Astrocyte (in vitro differentiated cells and primary cell): Measurements from ENCODE around the gene KDF1. TPM values are rescaled to one million over a fixed set of nuclear protein-coding genes. Genes with fewer than 3 reads are reported as not detected.

Experiments used
- DNase-seq: peaks from one replicate; pipeline ENCODE4 v3.0.0-alpha.2; 2010; ENCODE audit warnings: low read depth
- FAIRE-seq: peaks from 2 replicates; lab custom pipeline; 2011; peaks lifted over from hg19 to GRCh38; lab: Jason Lieb, UNC
- H2AFZ ChIP-seq: 2 replicates; pipeline ENCODE4 v1.6.0; 2012; ENCODE audit warnings: low read depth, low read length, inconsistent platforms
- H3K27ac ChIP-seq: 2 replicates; pipeline ENCODE4 v1.5.1; 2011; ENCODE audit warnings: low read depth, low read length, inconsistent platforms
- H3K27me3 ChIP-seq: 2 replicates; pipeline ENCODE4 v1.6.0; 2011; ENCODE audit warnings: low read length, inconsistent platforms; ENCODE audit not compliant: insufficient read depth
- H3K36me3 ChIP-seq: 2 replicates; pipeline ENCODE4 v1.5.1; 2011; ENCODE audit warnings: low read length, inconsistent platforms; ENCODE audit not compliant: insufficient read depth
- H3K4me1 ChIP-seq: 2 replicates; pipeline ENCODE4 v1.5.1; 2011; ENCODE audit warnings: low read length, inconsistent platforms; ENCODE audit not compliant: insufficient read depth
- H3K4me2 ChIP-seq: 2 replicates; pipeline ENCODE4 v1.6.0; 2012; ENCODE audit warnings: low read length, inconsistent platforms
- H3K4me3 ChIP-seq: 2 replicates; pipeline ENCODE4 v1.5.1; 2011; ENCODE audit warnings: low read depth, mild to moderate bottlenecking, low read length, inconsistent platforms; ENCODE audit not compliant: insufficient read depth
- H3K79me2 ChIP-seq: 2 replicates; pipeline ENCODE4 v1.6.0; 2012; ENCODE audit warnings: mild to moderate bottlenecking, low read length, inconsistent platforms; ENCODE audit not compliant: insufficient read depth
- H3K9ac ChIP-seq: 2 replicates; pipeline ENCODE4 v1.6.0; 2012; ENCODE audit warnings: mild to moderate bottlenecking, low read length, inconsistent platforms
- H3K9me3 ChIP-seq: 2 replicates; pipeline ENCODE4 v1.5.1; 2012; ENCODE audit warnings: low read depth, mild to moderate bottlenecking, low read length, inconsistent platforms; ENCODE audit not compliant: insufficient read depth
- H4K20me1 ChIP-seq: 2 replicates; pipeline ENCODE4 v1.6.0; 2012; ENCODE audit warnings: low read length, inconsistent platforms; ENCODE audit not compliant: insufficient read depth
- H3K27ac Mint-ChIP-seq: one replicate; pipeline ENCODE4 v1.8.0; 2021; ENCODE audit warnings: mild to moderate bottlenecking, mixed read lengths; ENCODE audit not compliant: unreplicated experiment
- H3K27me3 Mint-ChIP-seq: one replicate; pipeline ENCODE4 v1.8.0; 2021; ENCODE audit warnings: low read depth, mixed read lengths; ENCODE audit not compliant: unreplicated experiment
- H3K36me3 Mint-ChIP-seq: one replicate; pipeline ENCODE4 v1.8.0; 2021; ENCODE audit warnings: low read depth, mixed read lengths; ENCODE audit not compliant: unreplicated experiment
- H3K4me1 Mint-ChIP-seq: one replicate; pipeline ENCODE4 v1.8.0; 2021; ENCODE audit warnings: low read depth, mixed read lengths; ENCODE audit not compliant: unreplicated experiment
- H3K4me3 Mint-ChIP-seq: one replicate; pipeline ENCODE4 v1.8.0; 2021; ENCODE audit warnings: mild to moderate bottlenecking, moderate library complexity, mixed read lengths; ENCODE audit not compliant: unreplicated experiment
- H3K9me3 Mint-ChIP-seq: one replicate; pipeline ENCODE4 v1.8.0; 2021; ENCODE audit warnings: mild to moderate bottlenecking, mixed read lengths; ENCODE audit not compliant: unreplicated experiment
- EZH2 ChIP-seq: IDR thresholded peaks from 2 replicates; pipeline ENCODE4 v1.6.1; 2012; ENCODE audit warnings: mild to moderate bottlenecking, low read length, inconsistent platforms; ENCODE audit not compliant: insufficient read depth
- total RNA-seq: library from RNA; stranded (reverse); gene quantifications from 2 replicates; pipeline ENCODE4 v1.2.1, GENCODE V29; 2021
- TF ChIP-seq, protein P1 (sequence below): IDR thresholded peaks from 2 replicates; pipeline ENCODE4 v1.5.1; 2011; ENCODE audit warnings: low read depth, mild to moderate bottlenecking, inconsistent platforms, low read length, moderate library complexity; ENCODE audit not compliant: insufficient read depth

Gene KDF1
- total RNA-seq, 1 donor from 2014 or later, result 0.54 TPM

DNA sequence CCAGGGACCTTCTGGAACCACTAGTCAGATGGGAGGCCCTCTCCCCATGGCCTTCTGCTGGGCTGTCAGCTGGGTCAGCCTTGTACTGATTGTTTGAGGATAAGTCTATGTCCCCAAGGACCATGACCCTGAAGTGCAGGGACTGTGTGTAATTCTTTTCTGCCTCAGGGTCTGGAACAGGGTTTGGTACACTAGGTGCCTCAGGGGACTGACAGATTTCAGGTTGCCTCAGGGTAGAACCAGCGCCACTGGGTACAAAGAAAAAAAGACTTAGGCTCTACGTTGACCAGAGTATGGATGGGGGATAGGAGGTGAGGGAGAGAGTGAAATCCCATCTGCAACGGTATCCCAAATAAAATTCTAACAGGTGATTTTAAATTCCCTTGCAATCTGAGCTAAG is 3.0 kb downstream of the KDF1 start:
- H3K4me1 ChIP-seq, result peaks cover 5% of the 10 kb centered on the region
- Mint-ChIP-seq H3K36me3 (peaks cover 11% of the 10 kb centered on the region), H3K4me1 (no peaks in the 10 kb centered on the region), H3K4me3 (no peak overlapping the region), H3K9me3 (peaks cover 5% of the 10 kb centered on the region), H3K27ac (no peak overlapping the region), H3K27me3 (peaks cover 20% of the 10 kb centered on the region)
- TF ChIP-seq, protein P1, sequence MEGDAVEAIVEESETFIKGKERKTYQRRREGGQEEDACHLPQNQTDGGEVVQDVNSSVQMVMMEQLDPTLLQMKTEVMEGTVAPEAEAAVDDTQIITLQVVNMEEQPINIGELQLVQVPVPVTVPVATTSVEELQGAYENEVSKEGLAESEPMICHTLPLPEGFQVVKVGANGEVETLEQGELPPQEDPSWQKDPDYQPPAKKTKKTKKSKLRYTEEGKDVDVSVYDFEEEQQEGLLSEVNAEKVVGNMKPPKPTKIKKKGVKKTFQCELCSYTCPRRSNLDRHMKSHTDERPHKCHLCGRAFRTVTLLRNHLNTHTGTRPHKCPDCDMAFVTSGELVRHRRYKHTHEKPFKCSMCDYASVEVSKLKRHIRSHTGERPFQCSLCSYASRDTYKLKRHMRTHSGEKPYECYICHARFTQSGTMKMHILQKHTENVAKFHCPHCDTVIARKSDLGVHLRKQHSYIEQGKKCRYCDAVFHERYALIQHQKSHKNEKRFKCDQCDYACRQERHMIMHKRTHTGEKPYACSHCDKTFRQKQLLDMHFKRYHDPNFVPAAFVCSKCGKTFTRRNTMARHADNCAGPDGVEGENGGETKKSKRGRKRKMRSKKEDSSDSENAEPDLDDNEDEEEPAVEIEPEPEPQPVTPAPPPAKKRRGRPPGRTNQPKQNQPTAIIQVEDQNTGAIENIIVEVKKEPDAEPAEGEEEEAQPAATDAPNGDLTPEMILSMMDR, result no peak
- no peak for TF ChIP-seq EZH2
- FAIRE-seq (no peak), DNase-seq (no peak)
- no peaks in the 10 kb centered on the region for H3K79me2 ChIP-seq
- no peaks in the 10 kb centered on the region for H3K36me3 ChIP-seq
- H4K20me1 ChIP-seq, result no peaks in the 10 kb centered on the region
- no peak overlapping the region for H3K4me2 ChIP-seq
- H3K4me3 ChIP-seq, result no peak overlapping the region
- no peaks in the 10 kb centered on the region for H3K9me3 ChIP-seq
- H3K9ac ChIP-seq, result no peak overlapping the region
- peaks cover 26% of the 10 kb centered on the region for H3K27me3 ChIP-seq
- H3K27ac ChIP-seq, result no peak overlapping the region
- no peak overlapping the region for H2AFZ ChIP-seq

DNA sequence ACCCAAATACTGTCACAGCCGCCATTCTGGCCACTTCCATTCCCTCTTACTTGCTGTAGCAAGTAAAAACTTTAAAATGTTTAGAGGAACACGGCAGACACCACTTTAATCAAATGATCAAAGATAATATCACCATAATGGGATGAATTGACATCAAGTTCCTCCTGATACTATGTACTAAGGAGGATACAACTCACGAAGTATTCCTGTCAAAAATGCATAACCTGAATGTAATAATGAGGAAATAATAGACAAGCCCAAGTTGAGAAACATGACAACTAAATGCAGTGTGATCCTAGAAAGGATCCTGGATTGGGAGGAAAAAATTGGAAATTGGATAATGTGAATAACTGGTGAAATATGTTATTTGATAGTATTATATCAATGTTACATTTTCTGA is 3.9 kb downstream of the KDF1 start:
- FAIRE-seq, result no peak
- H4K20me1 ChIP-seq, result no peaks in the 10 kb centered on the region

DNA sequence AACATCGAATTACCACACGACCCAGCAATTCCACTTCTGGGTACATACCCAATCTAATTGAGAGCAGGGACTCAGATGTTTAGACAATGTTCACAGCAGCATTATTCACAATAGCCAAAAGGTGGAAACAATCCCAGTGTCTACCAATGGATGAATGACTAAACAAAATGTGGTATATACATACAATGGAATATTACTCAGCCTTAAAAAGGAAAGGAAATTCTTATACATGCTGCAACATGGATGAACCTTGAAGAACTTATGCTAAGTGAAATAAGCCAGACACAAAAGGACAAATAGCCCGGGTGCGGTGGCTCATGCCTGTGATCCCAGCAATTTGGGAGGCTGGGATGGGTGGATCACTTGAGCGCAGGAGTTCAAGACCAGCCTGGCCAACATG is 6.9 kb downstream of the KDF1 start:
- H3K4me3 Mint-ChIP-seq, result no peak overlapping the region
- H3K9ac ChIP-seq, result no peak overlapping the region
- H3K27me3 Mint-ChIP-seq, result peaks cover 5% of the 10 kb centered on the region
- H3K4me1 Mint-ChIP-seq, result peaks cover 2% of the 10 kb centered on the region
- DNase-seq (no peak), FAIRE-seq (no peak)
- TF ChIP-seq, protein P1, result no peak
- no peak for TF ChIP-seq EZH2
- H3K27ac ChIP-seq, result no peak overlapping the region
- H3K4me1 ChIP-seq, result no peaks in the 10 kb centered on the region
- peaks cover under 1% of the 10 kb centered on the region for H3K27me3 ChIP-seq
- H3K36me3 ChIP-seq, result no peaks in the 10 kb centered on the region
- H3K36me3 Mint-ChIP-seq, result peaks cover 24% of the 10 kb centered on the region
- no peak overlapping the region for H3K4me2 ChIP-seq
- H4K20me1 ChIP-seq, result no peaks in the 10 kb centered on the region
- H3K79me2 ChIP-seq, result no peaks in the 10 kb centered on the region
- peaks cover 7% of the 10 kb centered on the region for H3K9me3 Mint-ChIP-seq
- no peak overlapping the region for H2AFZ ChIP-seq
- no peak overlapping the region for H3K4me3 ChIP-seq
- H3K9me3 ChIP-seq, result no peaks in the 10 kb centered on the region
- no peak overlapping the region for H3K27ac Mint-ChIP-seq

More for the DNA sequence above, 3.9 kb downstream of the KDF1 start:
- H3K9ac ChIP-seq, result no peak overlapping the region
- TF ChIP-seq, protein P1, result no peak
- TF ChIP-seq EZH2, result no peak
- Mint-ChIP-seq H3K9me3 (peaks cover 5% of the 10 kb centered on the region), H3K4me1 (no peaks in the 10 kb centered on the region), H3K36me3 (peaks cover 13% of the 10 kb centered on the region), H3K27me3 (peaks cover 20% of the 10 kb centered on the region), H3K27ac (no peak overlapping the region), H3K4me3 (no peak overlapping the region)
- no peak overlapping the region for H2AFZ ChIP-seq
- H3K4me1 ChIP-seq, result no peaks in the 10 kb centered on the region
- H3K79me2 ChIP-seq, result no peaks in the 10 kb centered on the region
- H3K4me3 ChIP-seq, result no peak overlapping the region
- H3K4me2 ChIP-seq, result no peak overlapping the region
- DNase-seq, result no peak
- H3K27me3 ChIP-seq, result peaks cover 26% of the 10 kb centered on the region
- no peaks in the 10 kb centered on the region for H3K9me3 ChIP-seq
- H3K36me3 ChIP-seq, result no peaks in the 10 kb centered on the region
- no peak overlapping the region for H3K27ac ChIP-seq
